Measurements from ENCODE around the gene GJC2. TPM values are rescaled to one million over a fixed set of nuclear protein-coding genes. Genes with fewer than 3 reads are reported as not detected.

The GJC2 gene
- total RNA-seq, 1 experiment from 2014 or later = 1.6 TPM

DNA sequence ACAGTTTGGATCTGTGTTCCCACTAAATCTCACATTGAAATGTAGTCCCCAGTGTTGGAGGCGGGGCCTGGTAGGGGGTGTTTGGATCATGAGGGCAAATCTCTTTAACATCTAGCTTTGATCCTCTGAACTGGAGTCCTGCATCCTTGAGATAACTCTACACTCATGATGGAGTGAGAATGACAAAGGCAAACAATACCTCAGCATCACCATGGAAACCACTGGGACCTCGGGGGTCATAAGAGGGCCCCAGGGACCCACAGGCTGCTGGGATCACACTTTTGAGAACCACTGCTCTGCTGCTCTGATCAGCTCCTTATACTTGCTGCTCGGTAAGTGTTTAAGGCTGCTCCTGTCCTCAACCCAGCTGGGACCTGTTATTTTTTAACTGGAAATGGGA lies 44.7 kb downstream of the GJC2 start:
- no peak overlapping the region for H3K27ac ChIP-seq (ENCODE audit: insufficient read length, low read depth, low read length)
- H3K4ac ChIP-seq (ENCODE audit: low read depth, low read length) = no peak overlapping the region
- no peak overlapping the region for H2BK12ac ChIP-seq (ENCODE audit: insufficient read length, low read depth, low read length)
- H2BK5ac ChIP-seq (ENCODE audit: insufficient read length, low read length) = no peak overlapping the region
- Mint-ChIP-seq H3K27ac (no peak overlapping the region), H3K9me3 (peaks cover 18 to 20% of the 10 kb centered on the region in 2 experiments), H3K36me3 (ENCODE audit: insufficient read depth in 1 of 3, low read depth in 3 of 3) (peaks cover 14 to 16% (median 15%) of the 10 kb centered on the region in 3 experiments), H3K27me3 (ENCODE audit: low read depth) (peaks cover 17% of the 10 kb centered on the region), H3K4me3 (no peak overlapping the region), H3K4me1 (no peaks in the 10 kb centered on the region)
- no peak overlapping the region for H3K56ac ChIP-seq (ENCODE audit: insufficient read length, low read depth, low read length)
- H4K20me1 ChIP-seq (ENCODE audit: control insufficient read depth, insufficient read depth, insufficient read length) = no peaks in the 10 kb centered on the region
- TF ChIP-seq, protein P1, sequence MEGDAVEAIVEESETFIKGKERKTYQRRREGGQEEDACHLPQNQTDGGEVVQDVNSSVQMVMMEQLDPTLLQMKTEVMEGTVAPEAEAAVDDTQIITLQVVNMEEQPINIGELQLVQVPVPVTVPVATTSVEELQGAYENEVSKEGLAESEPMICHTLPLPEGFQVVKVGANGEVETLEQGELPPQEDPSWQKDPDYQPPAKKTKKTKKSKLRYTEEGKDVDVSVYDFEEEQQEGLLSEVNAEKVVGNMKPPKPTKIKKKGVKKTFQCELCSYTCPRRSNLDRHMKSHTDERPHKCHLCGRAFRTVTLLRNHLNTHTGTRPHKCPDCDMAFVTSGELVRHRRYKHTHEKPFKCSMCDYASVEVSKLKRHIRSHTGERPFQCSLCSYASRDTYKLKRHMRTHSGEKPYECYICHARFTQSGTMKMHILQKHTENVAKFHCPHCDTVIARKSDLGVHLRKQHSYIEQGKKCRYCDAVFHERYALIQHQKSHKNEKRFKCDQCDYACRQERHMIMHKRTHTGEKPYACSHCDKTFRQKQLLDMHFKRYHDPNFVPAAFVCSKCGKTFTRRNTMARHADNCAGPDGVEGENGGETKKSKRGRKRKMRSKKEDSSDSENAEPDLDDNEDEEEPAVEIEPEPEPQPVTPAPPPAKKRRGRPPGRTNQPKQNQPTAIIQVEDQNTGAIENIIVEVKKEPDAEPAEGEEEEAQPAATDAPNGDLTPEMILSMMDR (conservative IDR thresholded peaks at IDR 0.05) = no peak
- no peaks in the 10 kb centered on the region for H3K27me3 ChIP-seq (ENCODE audit: insufficient read depth, low read length)
- no peak overlapping the region for H3K18ac ChIP-seq (ENCODE audit: insufficient read length, low read depth, low read length)
- H2AK5ac ChIP-seq (ENCODE audit: insufficient read length, low read length) = no peak overlapping the region
- H3K14ac ChIP-seq (ENCODE audit: insufficient read depth, low read length) = no peak overlapping the region
- no peaks in the 10 kb centered on the region for H3K79me1 ChIP-seq (ENCODE audit: insufficient read depth, low read depth, low read length, poor library complexity, severe bottlenecking)
- H3K23ac ChIP-seq (ENCODE audit: insufficient read length, low read depth, low read length) = no peak overlapping the region
- no CpG with 5 or more reads among the region's 3 CpGs for WGBS (ENCODE audit: extremely low coverage, insufficient read length, low lambda C conversion rate)
- no peak overlapping the region for H2BK120ac ChIP-seq (ENCODE audit: low read depth, low read length, poor library complexity, severe bottlenecking)
- peaks cover 7% of the 10 kb centered on the region for H3K9me3 ChIP-seq (ENCODE audit: control insufficient read depth, low read depth, low read length)
- H3K4me1 ChIP-seq (ENCODE audit: insufficient read depth, low read length) = no peaks in the 10 kb centered on the region
- H2BK15ac ChIP-seq (ENCODE audit: low read depth, low read length) = no peak overlapping the region
- no peak overlapping the region for H4K91ac ChIP-seq (ENCODE audit: insufficient read length, low read depth, low read length)
- H3T11ph ChIP-seq (ENCODE audit: low read length) = no peak overlapping the region
- no peak overlapping the region for H4K5ac ChIP-seq (ENCODE audit: insufficient read length, low read depth, low read length)
- H4K8ac ChIP-seq (replicated peaks; ENCODE audit: insufficient read length, low read depth, low read length) = no peak overlapping the region
- H2BK20ac ChIP-seq (ENCODE audit: low read depth, low read length, poor library complexity, severe bottlenecking) = no peak overlapping the region
- no peak for DNase-seq
- no peak overlapping the region for H3K9ac ChIP-seq (ENCODE audit: extremely low read depth, insufficient read length, low read length)
- no peak overlapping the region for H2AFZ ChIP-seq (ENCODE audit: low read length)
- H3K4me2 ChIP-seq (ENCODE audit: insufficient read depth, insufficient read length, low read length) = no peak overlapping the region
- H3K79me2 ChIP-seq (ENCODE audit: insufficient read depth, low read length) = no peaks in the 10 kb centered on the region
- H3K23me2 ChIP-seq (ENCODE audit: insufficient read length, low read depth, low read length, poor library complexity, severe bottlenecking) = no peaks in the 10 kb centered on the region

Data from H9 (cell line).